ENCODE results near the gene SLX1B. TPM values are rescaled to one million over a fixed set of nuclear protein-coding genes. Genes with fewer than 3 reads are reported as not detected.
"Not testable (repeated sequence)": the region's sequence is repeated elsewhere in the genome, so short reads cannot be mapped to it uniquely, and the experiment has no call there.

SLX1B gene
- total RNA-seq (2013; cell fraction: nucleolus; rRNA removed), result 12.0 and 15.8 TPM in 2 replicates
- total RNA-seq (2014; rRNA removed) (11.2 and 14.7 TPM in 2 replicates), total RNA-seq (2014; rRNA removed; fragmentation: Illumina TruSeq; extraction: Trizol) (15.9 and 19.6 TPM in 2 replicates), total RNA-seq (2021) (2.8 and 34.0 TPM in 2 replicates), polyA plus RNA-seq (2011; rRNA removed) (1.7 and 14.4 TPM in 2 replicates), polyA plus RNA-seq (2014; fragmentation: Illumina TruSeq; extraction: Trizol) (4.0 and 6.9 TPM in 2 replicates), polyA plus RNA-seq (2014; fragmentation: Nextera tagmentation; extraction: Ambion mirVana) (1 to 10 TPM; 1.6 to 5.5 TPM), polyA plus RNA-seq (2014; rRNA removed) (14.1 and 24.1 TPM in 2 replicates), polyA plus RNA-seq (2016; fragmentation: Nextera tagmentation; extraction: Ambion mirVana) (10 to 100 TPM in 1 of 2 experiments, 1 to 10 TPM in 1; 6.0 to 20.3 TPM), polyA minus RNA-seq (2011; rRNA and poly(A)+ RNA removed) (4.2 and 5.3 TPM in 2 replicates), Bru-seq, nascent RNA (percentile 28 among the genes with signal in this experiment), BruChase-seq, experiment 1, labeled RNA remaining after a 6-hour chase (percentile 27 among the genes with signal in this experiment), BruChase-seq, experiment 2, labeled RNA remaining after a 2-hour chase (percentile 36 among the genes with signal in this experiment)
- 3.1 TPM for polyA plus RNA-seq (2011; ENCODE audit: low read depth)
- 14.1 and 24.5 TPM in 2 replicates for polyA plus RNA-seq (2011; cell fraction: cytosol; rRNA removed)
- polyA plus RNA-seq (2011; cell fraction: nucleus; rRNA removed), result 40.8 and 53.1 TPM in 2 replicates
- 0.38 and 0.74 TPM in 2 replicates for polyA plus RNA-seq (2012)
- 11.4 and 11.5 TPM in 2 replicates for polyA minus RNA-seq (2011; cell fraction: cytosol; rRNA and poly(A)+ RNA removed)
- polyA minus RNA-seq (2011; cell fraction: nucleus; rRNA and poly(A)+ RNA removed), result 4.8 and 10.5 TPM in 2 replicates
- long read RNA-seq, experiment 1, transcript SLX1B-201 (6 exons, 1,165 nt), result major isoform, 54 of 55 reads
- long read RNA-seq, experiment 1, partial matches to known transcripts, result 0 of 55 reads
- long read RNA-seq, experiment 1, other reads (novel, unspliced or antisense), result 1 of 55 reads
- long read RNA-seq, experiment 2, transcript SLX1B-201 (6 exons, 1,165 nt), result major isoform, 21 of 25 reads
- long read RNA-seq, experiment 2, partial matches to known transcripts, result 1 of 25 reads
- long read RNA-seq, experiment 2, other reads (novel, unspliced or antisense), result 3 of 25 reads

DNA sequence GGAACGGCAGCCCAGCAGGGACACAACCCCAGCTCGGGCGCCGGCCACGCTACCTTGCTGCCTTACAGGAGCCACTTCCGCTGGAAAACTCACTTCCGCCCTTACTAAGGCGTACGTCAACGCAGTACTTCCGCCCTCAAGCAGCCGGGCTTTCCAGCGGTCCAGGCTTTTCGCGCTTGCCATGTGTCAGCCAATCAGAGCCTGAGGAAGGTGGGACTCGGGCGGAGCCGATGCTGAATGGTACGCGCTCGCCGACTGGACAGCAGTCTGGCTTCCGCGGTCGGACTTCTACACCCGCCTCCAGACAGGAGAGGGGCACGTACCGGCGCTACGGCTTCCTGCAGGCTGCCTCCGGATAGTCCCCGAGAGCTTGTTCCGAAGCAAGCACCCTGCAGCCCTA, at the start of gene SLX1B, which contains the start of gene BOLA2:
SLX1B (plus strand) TSS at position 265 of the 400 bp plus-strand sequence.
BOLA2 (minus strand) TSS at position 83 of the 400 bp plus-strand sequence. CDS start 98 bp downstream, outside the sequence.
- H3K4me3 ChIP-seq; H3K9ac ChIP-seq (ENCODE audit: control insufficient read depth, insufficient read depth, low read length); H3K36me3 ChIP-seq (ENCODE audit: control insufficient read depth in 2 of 2, insufficient read depth in 2 of 2, low read length in 1 of 2); intact Hi-C loops (cut with micrococcal nuclease; ENCODE audit: unreplicated experiment); in situ Hi-C loops (cut with MboI); CTCF ChIA-PET; SMC1A ChIA-PET (ENCODE audit: uncharacterized antibody, unreplicated experiment); H3K4me1 ChIP-seq (ENCODE audit: control insufficient read depth, insufficient read depth, low read length); BruUV-seq (replicated peaks); H4K20me1 ChIP-seq (ENCODE audit: control insufficient read depth, insufficient read depth); H2AFZ ChIP-seq (ENCODE audit: control insufficient read depth, low read depth, low read length); H3K27me3 ChIP-seq (replicated peaks in 1 of 2; ENCODE audit: control insufficient read depth in 2 of 2, insufficient read depth in 2 of 2, low read length in 1 of 2); H3K27ac ChIP-seq (ENCODE audit: control insufficient read depth, insufficient read depth); POLR2A ChIA-PET; H3K4me2 ChIP-seq (ENCODE audit: control insufficient read depth, insufficient read depth); H3K9me3 ChIP-seq (replicated peaks; ENCODE audit: control insufficient read depth, insufficient read depth, low read length); H3K79me2 ChIP-seq (ENCODE audit: control insufficient read depth, insufficient read depth, low read length); DNase-seq (ENCODE audit: low read depth, low spot score); RAD21 ChIA-PET (ENCODE audit: unreplicated experiment): not testable (repeated sequence)
- FAIRE-seq, result peak; percentile 100
- peak; percentile 93 for ATAC-seq
- no CpG with 5 or more reads among the region's 33 CpGs for WGBS (ENCODE audit: insufficient coverage, insufficient replicate concordance, low lambda C conversion rate, missing lambda C conversion rate)

DNA sequence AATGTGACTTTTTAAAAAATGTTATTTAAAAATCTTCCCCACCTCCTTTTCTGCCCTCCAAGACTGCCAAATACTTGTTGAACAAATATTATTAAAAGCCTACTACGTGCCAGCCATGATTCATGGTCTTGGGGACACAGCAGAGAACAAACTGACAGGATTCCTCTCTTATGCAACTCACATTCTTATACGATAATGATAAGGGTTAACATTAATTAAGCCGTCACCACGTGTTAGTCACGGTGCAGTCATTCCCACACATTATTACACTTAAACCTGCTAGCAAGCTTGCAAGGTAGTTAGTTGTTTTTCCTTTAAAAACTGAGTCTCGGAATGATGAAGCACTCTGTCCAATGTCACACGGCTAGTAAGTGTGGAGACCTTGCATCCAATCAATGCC, 49.1 kb upstream of the SLX1B start:
- FAIRE-seq, result not testable (repeated sequence)

GRCh38 chr16:29423587-29423986, 30.7 kb upstream of the SLX1B start:
- H2AFZ ChIP-seq (ENCODE audit: control insufficient read depth, low read depth, low read length); H3K27ac ChIP-seq (ENCODE audit: control insufficient read depth, insufficient read depth); CTCF ChIA-PET; H3K9me3 ChIP-seq (replicated peaks; ENCODE audit: control insufficient read depth, insufficient read depth, low read length); H3K4me1 ChIP-seq (ENCODE audit: control insufficient read depth, insufficient read depth, low read length); in situ Hi-C loops (cut with MboI); H3K79me2 ChIP-seq (ENCODE audit: control insufficient read depth, insufficient read depth, low read length); DNase-seq (ENCODE audit: low read depth, low spot score); H3K9ac ChIP-seq (ENCODE audit: control insufficient read depth, insufficient read depth, low read length); POLR2A ChIA-PET; FAIRE-seq; RAD21 ChIA-PET (ENCODE audit: unreplicated experiment); H4K20me1 ChIP-seq (ENCODE audit: control insufficient read depth, insufficient read depth); ATAC-seq; H3K27me3 ChIP-seq (replicated peaks in 1 of 2; ENCODE audit: control insufficient read depth in 2 of 2, insufficient read depth in 2 of 2, low read length in 1 of 2); H3K36me3 ChIP-seq (ENCODE audit: control insufficient read depth in 2 of 2, insufficient read depth in 2 of 2, low read length in 1 of 2); H3K4me3 ChIP-seq; intact Hi-C loops (cut with micrococcal nuclease; ENCODE audit: unreplicated experiment); H3K4me2 ChIP-seq (ENCODE audit: control insufficient read depth, insufficient read depth): not testable (repeated sequence)
- WGBS (ENCODE audit: insufficient coverage, insufficient replicate concordance, low lambda C conversion rate, missing lambda C conversion rate), result 95% methylated on average over 2 of the region's 2 CpGs
- BruUV-seq (replicated peaks), result TSS peak; percentile 39
- SMC1A ChIA-PET (ENCODE audit: uncharacterized antibody, unreplicated experiment), result interaction anchor here (0.6 kb wide), 1 partner anchor 133 kb away, joined by 3 read pairs; no protein-coding TSS in a partner anchor

More for the DNA sequence above, 49.1 kb upstream of the SLX1B start:
- H4K20me1 ChIP-seq (ENCODE audit: control insufficient read depth, insufficient read depth); POLR2A ChIA-PET; BruUV-seq (replicated peaks); CTCF ChIA-PET; intact Hi-C loops (cut with micrococcal nuclease; ENCODE audit: unreplicated experiment); H3K9me3 ChIP-seq (replicated peaks; ENCODE audit: control insufficient read depth, insufficient read depth, low read length); H3K27ac ChIP-seq (ENCODE audit: control insufficient read depth, insufficient read depth); H2AFZ ChIP-seq (ENCODE audit: control insufficient read depth, low read depth, low read length); ATAC-seq; H3K27me3 ChIP-seq (replicated peaks in 1 of 2; ENCODE audit: control insufficient read depth in 2 of 2, insufficient read depth in 2 of 2, low read length in 1 of 2); H3K79me2 ChIP-seq (ENCODE audit: control insufficient read depth, insufficient read depth, low read length); H3K4me3 ChIP-seq; H3K4me2 ChIP-seq (ENCODE audit: control insufficient read depth, insufficient read depth); SMC1A ChIA-PET (ENCODE audit: uncharacterized antibody, unreplicated experiment); in situ Hi-C loops (cut with MboI); H3K36me3 ChIP-seq (ENCODE audit: control insufficient read depth in 2 of 2, insufficient read depth in 2 of 2, low read length in 1 of 2); RAD21 ChIA-PET (ENCODE audit: unreplicated experiment); H3K9ac ChIP-seq (ENCODE audit: control insufficient read depth, insufficient read depth, low read length); DNase-seq (ENCODE audit: low read depth, low spot score); H3K4me1 ChIP-seq (ENCODE audit: control insufficient read depth, insufficient read depth, low read length): not testable (repeated sequence)
- WGBS (ENCODE audit: insufficient coverage, insufficient replicate concordance, low lambda C conversion rate, missing lambda C conversion rate), result 100% methylated on average over 6 of the region's 7 CpGs
